NT2/D1 (cell line): Measurements from ENCODE around the gene POLR2H.

Source experiments
- SUZ12 ChIP-seq: IDR thresholded peaks from 2 replicates; pipeline ENCODE4 v1.6.1; 2011; ENCODE audit not compliant: insufficient read length, insufficient read depth; ENCODE audit errors: extremely low read depth
- YY1 ChIP-seq: IDR thresholded peaks from 2 replicates; pipeline ENCODE4 v1.6.1; 2011; ENCODE audit not compliant: insufficient read length, insufficient read depth
- ZNF274 ChIP-seq: IDR thresholded peaks from 2 replicates; pipeline ENCODE4 v1.6.1; 2011; ENCODE audit warnings: mild to moderate bottlenecking, low read depth, low read length

GRCh38 chr3:184388936-184389230, 27.4 kb downstream of the POLR2H start:
- TF ChIP-seq ZNF274 (no peak), YY1 (no peak), SUZ12 (no peak)
